Superior temporal gyrus (tissue), 1 donor: ENCODE data around the gene ECSIT.

Source experiments
- DNase-seq: peaks from one replicate; pipeline ENCODE4 v3.0.0-alpha.2; 2016; ENCODE audit errors: extremely low spot score

Gene ECSIT

DNA sequence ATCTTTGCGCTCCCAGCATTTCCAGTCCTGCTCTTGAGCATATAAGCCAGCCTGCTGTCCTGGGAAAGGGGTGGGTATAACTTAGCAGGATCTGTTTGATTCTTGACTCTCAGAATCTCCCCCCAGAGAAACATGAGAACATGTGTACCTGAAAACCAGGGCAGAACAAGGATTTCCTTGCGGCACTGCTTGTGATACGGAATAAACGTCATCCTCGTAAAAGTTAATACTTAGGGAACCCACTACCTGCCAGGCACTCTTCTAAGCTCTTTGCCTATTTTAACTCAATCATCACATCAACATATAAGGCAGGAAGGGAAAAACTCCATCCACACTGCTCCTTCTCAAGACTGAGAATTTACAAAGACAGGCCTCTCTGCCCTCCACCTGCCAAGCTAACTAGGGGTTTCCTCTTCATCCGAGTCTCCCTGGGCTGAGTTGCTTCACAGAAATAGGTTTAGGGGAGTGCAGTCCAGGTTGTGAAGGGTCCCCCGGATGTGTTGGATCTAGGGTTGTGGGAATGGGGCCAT, 24.4 kb downstream of the ECSIT start:
- peak; percentile 28 for DNase-seq

DNA sequence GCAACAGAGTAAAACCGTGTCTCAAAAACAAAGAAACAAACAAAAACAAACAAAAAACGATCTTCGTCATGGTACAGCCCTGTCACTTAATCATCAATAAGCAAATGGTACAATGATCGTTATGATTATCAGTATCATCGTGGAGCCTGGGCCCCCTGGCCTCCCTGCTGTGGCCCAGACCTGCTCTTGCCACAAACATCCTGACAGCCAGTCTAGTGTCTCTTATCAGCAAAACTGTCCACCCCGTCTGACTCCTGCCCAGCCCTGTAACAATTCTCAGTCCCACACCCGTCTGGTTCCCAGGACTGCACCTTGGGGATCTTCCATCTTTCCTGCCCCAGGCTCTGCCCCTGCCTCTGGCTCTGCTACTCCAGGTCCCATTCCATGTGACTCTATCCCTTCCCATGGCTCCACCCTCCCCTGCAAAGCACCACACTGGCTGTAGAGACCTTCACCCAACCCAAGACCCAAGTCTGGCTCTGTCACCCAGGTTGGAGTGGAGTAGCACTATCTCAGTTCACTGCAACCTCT, 29.0 kb downstream of the ECSIT start:
- no peak for DNase-seq

DNA sequence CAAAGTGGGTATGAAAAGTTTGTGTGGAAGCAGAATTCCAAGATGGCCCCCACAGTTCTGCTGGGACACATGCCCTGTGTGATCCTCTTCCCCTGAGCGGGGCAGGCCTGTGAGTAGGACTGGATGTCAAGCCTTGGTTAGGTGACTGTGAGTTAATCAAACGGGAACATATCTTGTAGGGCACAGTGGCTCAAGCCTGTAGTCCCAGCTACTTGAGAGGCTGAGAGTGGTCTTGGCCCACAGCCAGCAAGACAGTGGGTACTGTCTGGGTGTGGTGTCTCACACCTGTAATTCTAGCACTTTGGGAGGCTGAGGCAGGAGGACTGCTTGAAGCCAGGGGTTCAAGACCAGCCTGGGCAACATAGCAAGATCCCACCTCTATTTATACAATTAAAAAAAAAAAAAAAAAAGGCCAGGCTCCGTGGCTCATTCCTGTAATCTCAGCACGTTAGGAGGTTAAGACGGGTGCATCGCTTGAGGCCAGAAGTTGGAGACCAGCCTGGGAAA, 29.7 kb downstream of the ECSIT start:
- DNase-seq, result no peak

DNA sequence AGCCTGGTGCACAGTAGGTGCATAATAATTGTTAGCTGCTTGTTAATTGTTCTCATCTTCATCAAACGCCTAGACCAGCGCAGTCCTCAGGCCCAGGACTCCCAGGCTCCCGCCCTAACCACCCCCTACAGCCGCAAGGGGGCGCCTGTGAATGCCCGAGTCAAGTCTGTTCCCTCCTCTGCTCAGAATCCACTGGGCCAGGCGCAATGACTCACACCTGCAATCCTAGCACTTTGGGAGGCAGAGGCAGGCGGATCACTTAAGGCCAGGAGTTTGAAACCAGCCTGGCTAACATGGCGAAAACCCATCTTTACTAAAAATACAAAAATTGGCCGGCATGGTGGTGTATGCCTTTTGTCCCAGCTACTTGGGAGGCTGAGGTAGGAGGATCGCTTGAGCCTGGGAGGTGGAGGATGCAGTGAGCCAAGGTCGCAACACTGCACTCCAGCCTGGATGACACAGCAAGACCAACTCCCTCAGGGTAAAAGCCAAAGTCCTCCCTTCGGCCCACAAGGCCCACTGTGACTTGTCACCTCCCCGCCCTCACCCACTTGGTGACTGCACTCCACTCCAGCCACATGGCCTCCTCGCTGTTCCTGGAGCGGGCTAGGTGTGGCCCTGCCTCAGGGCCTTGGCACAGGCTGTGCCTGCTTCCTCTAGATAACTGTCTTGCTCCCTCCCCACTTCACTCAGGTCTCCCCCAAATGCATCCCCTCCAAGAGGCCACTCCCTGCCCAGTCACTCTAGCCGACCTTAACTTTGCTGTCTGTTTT, 32.4 kb downstream of the ECSIT start:
- peak; percentile 50 for DNase-seq

DNA sequence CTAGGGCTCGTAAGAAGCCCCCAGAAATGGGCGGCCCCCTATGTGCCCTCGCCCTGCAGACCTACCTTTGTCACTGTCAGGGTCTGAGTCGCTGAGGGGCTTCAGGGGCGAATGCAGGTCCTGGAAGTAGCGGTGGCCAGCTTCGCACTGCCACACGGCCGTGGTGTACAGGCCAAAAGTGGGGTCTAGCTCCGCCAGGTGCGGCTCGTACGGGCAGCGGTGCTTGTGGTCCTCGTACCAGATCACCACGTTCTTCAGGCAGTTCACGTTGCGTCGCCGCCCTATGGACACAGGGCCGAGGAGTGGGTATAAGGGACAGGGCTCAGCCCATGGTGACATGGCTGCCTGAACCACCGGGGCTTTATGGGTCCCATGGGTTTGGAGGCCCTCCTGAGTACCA, 33.0 kb downstream of the ECSIT start:
- no peak for DNase-seq

DNA sequence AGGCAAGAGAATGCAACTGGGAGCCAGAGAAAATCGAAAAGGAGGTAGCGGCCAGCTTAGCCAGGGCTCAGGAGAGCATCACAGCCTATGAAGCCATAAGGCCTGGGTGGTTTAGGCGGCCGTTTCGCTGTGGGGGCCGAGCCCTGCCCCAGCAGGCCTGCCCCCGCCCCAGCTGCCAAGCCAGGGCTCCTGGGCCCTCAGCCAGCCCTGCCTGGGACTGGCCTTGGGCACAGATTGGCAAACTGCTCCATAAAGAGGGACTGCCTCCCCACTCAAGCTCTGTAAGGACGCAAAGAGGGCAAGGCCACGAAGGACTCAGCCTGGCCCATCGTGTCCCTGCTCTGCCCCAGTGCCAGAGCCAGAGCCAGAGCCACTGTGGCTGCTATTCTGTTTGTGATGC, 33.5 kb downstream of the ECSIT start:
- DNase-seq, result no peak

DNA sequence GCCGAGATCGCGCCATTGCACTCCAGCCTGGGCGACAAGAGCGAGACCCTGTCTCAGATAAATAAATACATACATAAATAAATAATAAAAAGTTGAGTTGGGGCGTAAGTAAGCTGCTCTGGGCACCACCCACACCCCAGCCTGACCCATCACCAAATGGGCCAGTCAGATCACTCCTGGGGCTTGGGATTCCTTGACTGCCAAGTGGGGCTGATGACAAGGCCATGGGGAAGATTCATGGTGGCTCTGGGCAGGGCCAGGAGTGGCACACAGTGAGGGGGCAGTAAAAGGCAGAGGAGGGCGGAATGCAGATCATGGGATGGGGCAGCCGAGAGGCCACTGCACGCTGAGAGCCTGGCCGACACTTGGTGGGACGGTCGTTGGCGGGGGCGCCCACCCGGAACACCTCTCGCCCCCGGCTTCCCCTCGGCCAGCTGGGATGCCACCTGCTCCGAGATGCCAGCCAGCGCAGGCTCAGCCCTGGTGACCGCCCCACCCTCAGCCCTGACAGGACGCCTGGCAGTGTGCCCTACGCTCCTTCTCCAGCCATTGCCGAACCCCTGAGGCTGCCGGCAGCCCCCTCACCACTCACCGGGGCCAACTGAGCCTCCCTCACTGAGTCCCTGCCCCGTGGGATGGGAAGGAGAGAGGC, 34.2 kb downstream of the ECSIT start:
- DNase-seq, result no peak

DNA sequence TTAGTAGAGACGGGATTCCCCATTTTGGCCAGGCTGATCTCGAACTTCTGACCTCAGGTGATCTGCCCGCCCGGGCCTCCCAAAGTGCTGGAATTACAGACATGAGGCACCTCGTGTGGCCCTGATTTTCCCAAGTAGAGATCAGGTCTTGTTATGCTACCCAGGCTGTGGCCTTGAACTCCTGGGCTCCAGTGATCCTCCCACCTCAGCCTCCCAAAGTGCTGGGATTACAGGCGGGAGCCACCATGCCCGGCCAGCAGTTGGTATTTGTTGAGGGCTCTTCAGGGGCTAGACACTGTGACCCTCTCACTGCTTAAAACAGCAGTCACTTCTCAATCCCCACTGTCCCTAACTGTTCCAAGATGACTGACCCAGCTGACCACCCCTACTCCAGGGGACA, 39.6 kb downstream of the ECSIT start:
- no peak for DNase-seq

DNA sequence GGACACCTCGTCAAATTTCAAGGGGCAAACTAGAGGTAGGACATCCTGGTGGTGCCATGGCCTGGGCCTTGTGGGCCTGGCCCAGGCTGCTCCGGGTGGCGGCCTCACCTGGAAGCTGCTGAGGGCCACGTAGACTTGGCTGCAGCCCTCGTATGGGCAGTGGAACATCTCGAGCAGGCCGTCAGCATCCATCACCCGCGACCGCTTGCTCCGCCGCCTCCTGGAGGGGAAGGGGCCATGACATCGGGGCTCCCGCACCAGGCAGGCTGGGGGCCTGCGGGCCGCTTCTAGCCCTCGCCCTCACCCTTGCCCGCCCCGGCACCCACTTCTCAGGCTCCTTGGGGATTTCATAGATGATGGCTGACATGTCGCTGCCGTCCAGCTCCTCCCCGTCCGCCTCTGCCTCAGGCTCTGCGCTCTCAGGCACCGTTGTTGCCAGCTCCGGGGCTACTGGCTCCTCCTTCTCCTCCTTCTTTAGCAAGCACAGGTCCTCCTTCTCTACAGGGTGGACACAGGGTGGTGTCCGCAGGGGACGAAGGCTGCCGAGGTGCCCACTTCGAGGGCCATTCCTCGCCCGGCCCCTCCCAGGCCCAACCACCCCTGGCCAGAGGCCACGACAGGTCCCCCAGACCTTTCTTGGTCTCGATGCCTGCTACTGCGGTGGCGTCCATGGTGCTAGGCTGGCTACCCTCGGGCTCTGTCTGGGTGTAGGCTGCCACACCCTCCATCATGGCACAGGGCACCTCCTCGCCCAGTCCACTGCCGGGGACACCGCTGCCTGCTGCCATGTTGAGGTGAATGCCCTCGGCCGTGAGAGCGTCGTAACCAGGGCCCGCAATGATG, 42.1 kb downstream of the ECSIT start:
- DNase-seq, result no peak

DNA sequence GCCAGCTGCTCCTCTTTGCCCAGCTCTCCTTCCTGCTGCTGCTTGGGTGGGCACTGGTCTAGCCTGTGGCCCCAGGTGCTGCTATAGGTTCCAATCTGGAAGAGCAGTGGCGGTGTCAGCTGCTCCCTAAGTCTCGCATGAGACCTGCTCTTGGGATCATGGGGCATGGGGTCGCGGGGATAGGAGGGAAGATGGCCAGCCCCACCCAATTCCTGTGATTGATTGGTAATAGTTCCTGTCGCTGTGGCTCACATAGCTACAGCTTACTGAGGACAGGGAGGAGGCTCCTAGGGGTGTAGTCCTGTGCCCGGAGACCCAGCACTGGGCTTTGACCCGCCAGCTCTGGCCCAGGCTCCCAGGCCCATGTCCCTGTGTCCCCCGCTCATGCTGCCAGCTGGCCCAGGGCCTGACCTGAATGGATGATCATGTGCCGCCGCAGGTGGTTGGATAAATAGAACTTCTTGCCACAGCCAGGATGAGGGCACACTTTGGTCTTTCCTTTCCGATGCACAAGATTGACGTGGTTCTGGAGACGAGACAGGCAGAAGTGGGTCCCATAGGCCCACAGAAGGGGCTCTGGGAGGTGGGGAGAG, 43.6 kb downstream of the ECSIT start:
- DNase-seq, result no peak

DNA sequence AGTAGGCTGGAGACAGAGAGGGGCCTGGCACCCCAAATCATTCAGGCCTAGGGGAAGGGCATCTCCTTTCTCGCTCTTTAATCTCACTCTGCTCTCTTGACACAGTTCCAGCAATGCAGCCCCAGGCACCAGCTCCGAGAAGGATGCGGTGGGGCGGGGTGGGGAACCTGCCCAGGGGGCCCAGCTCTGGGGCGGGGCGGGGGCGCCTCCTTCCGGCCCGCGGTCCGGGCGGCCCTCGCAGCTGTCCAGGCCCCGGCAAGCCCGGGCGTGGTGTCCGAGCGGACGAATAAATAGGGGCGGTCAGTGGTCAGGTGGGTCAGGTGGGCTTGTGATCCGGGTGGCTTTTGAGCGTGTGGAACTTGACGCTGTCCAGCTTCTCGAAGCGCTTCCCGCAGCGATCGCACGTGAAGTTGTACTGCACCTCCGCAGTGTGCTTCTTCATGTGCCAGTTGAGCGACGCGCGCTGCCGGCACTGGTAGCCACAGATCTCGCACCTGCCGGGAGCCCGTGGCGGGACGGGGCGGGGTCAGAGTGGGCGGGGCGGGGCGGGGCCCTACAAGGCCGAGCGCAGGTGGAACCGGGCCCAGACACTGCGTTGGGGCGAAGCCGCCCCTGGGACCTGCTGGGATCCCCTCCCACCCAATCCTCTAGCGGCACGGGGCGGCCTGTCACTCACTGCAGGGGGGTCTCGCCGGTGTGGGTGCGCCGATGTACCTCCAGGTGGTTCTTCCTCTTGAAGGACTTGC, 45.4 kb downstream of the ECSIT start:
- DNase-seq, result no peak

DNA sequence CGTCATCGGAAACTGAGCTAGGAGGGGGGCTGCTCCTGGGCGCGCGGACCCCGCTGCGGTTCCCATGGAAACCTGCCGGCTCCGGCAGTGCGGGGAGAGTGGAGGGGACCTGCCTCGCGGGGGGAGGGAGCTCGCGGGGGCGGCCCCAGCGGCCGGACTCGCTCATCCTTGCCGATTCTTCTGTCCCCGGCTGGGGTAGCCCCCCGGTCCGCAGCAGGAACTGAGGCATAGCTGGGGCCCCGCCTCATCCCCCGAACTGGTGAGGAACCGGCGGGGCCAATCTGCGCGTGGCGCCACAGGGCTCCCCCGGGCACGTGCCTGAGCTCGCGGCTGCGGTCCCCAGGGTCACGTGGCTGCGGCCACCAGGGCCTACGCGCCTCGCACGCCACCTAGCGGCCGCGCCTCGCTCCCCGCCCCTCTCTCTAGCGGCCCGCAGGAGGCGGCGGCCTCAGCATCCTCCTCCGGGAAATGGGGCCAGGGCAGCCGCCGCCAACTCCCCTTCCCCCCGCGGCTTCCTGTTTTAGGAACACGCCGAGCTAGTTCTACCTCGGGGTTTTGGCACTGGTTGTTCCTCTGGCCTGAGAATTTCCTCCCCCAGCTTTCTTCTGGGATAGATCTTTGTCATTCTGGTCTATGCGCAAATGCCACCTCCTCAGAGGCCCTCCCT, 46.4 kb downstream of the ECSIT start:
- DNase-seq, result peak; percentile 88

DNA sequence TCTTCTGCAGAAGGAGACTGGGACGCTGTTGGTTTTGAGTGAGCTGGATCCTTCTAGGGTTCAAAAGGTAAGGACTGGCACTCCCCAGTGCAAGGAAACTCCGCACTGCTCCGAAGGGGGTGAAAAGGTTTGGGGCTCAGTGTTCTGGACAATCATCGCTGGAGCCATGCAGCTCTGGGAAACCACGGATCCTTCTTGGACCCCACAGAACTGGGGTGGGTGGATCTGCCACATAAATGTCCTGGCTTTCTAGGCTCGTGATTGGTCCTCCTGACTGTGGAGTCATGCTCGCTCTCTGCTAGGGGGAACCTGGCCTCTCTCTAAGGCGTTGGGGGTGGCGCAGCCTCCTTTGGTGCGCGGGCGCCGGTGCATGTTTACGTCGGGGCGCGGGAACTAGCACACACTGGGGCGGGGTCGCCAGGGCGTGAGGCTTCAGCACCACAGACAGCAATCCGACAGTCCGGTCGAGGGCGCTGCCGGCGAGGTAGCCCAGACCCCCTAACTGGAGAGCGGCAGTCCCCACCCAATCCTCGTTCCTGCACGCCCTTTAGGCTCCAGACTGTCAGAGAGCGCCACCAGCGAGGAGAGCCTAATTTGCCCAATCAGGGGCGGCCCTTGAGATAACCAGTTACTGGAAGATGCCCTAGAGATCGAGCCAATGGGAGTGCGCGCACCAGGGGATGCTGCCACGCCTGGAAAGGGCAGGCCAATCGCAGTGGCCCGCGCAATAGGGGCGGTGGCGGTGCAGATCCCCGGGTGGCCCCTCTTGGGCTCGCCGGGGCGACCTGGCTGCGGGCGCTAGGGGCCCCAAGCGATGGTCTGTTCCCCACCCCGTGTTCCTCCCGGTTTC, 47.2 kb downstream of the ECSIT start:
- DNase-seq, result peak; percentile 99

DNA sequence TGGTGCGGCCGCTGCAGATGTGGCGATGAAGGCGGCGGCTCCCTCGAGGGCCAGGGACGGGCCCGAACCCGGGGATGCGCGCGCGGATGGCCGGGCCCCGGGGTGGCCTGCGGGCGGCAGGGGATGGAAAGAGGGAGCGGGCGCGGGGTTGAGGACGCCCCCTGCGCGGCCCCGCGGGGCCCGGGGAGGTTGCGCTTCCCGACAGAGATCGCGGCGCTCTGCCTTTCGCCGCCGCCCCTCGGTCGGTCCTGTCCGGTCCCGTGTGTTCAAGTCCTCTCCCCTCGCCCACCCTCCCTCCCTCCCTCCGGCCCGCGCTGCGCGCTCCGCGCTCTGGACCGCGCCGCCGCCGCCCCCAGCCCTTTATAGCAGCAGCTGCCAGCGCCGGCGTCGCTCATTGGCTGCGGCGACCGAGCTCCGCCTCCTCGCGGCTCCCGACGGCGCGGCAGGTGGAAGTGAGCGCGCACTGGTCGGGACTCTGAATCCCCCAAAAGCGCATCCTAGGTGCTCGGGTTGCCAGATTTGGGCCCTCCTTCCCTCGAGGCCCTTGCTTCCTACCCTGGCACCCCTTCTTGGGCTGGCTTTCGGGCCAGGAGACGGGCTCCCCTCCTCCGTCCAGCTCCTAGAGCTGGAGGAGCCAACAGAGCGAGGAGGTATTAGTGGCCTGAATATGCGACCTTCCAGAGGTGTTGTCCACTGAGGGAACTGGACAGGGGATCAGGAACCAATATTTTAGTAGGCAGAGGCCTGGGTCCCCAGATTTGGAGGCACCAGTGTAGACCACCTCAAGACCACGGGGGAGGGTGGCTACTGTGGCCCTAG, 48.0 kb downstream of the ECSIT start, which contains the start of gene ELAVL3:
ELAVL3 (minus strand) TSS at position 332 of the 819 bp plus-strand sequence. CDS start 438 bp downstream, outside the sequence.
- DNase-seq, result peak; percentile 78

DNA sequence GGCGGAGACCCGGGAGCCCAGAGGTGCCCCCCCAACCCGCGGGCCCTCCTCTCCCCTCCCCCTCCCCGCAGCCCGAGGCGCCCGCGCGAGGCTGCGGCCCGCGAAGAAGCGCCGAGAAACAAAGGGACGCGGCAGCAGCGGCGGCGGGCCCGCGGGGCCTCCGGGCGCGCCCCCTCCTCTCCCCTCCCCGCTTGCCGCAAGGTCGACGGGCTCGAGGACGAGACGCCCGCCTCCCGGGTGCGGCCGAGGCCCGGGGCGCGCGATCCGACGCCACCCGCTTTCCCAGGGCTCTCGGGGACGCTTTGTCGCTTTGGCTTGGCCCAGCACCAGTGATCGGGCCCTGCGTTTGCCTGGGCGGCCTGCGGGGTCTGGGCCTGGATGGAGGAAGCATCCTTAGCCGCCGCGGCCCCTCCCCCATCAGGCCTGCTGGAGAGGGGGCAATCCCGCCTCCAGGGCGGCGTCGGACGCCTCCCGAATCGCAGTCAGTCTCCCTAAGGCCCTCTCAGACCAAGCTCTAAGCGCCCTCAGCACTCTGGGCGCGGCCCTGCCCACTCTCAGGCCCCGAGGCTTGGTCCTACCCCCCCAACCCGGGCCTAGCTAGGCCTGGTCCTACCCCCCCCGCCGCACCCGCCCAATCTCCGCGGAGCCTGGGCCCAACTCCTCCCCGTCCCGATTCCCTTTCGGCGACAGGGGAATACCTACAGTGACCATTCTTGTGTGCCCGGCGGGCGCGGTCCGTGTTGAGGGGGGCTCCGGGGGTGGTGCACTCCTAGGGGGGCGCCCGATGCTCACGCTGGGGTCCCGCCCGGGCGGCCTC, 48.8 kb downstream of the ECSIT start:
- DNase-seq, result no peak

DNA sequence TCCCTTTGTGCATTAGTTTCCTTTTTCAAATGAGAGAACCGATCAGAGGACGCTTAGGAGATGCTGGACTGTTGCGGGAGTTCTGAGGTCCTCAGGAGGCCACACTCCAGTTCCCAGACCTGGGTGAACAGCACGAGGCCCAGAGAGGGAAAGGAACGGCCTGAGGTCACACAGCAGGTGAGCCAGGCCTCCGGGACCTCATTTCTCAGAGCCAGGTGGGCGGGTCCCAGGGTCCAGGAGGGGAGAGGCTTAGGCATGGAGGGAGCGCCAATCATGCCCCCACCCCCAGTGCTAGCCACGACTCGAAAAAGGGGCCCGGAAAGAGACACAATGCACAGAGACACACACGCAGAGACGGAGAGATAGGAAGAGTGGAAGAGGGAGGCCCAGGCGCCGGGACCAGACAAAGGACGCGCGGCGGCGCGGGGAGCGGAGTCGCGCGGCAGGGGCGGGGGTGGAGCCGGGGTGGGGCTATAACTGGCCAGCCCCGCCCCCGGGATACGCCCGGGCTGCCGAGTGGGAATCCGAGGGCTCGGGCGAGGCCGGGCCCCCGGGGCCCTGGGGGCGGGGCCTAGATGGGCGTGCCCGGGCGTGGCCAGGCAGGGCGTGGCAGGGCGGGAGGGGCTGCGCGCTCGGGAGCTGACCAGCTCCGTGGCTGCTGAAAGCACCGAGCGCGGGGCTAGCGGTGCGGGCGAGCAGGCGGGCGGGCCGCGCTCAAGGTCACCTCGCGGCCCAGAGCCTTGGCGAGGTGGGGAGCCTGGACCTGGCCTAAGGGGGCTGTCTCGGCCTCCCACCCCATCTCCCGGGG, 49.6 kb downstream of the ECSIT start:
- DNase-seq, result peak; percentile 73
